SKM-1 (cell line): ENCODE data around the gene SNRK.

ENCODE experiments used
- DNase-seq: peaks from one replicate; lab custom pipeline; 2025; ENCODE audit not compliant: unreplicated experiment; lab: John Stamatoyannopoulos, UW

SNRK gene

GRCh38 chr3:43286115-43286840 lies at the start of gene SNRK:
TSS of gene SNRK (plus strand) at chr3:43286540. CDS start at chr3:43303204, 16,664 bp downstream.
- peak; percentile 59 for DNase-seq

- no peak for DNase-seq
Observed at GRCh38 chr3:43238801-43239200, 47.5 kb upstream of the SNRK start.

- DNase-seq: no peak
Observed at GRCh38 chr3:43239755-43240154, 46.6 kb upstream of the SNRK start.

- DNase-seq: no peak
Observed at GRCh38 chr3:43243590-43244587, 42.5 kb upstream of the SNRK start.

- DNase-seq: no peak
Observed at GRCh38 chr3:43244694-43245093, 41.6 kb upstream of the SNRK start.

GRCh38 chr3:43246976-43247375 lies 39.4 kb upstream of the SNRK start:
- no peak for DNase-seq

GRCh38 chr3:43247561-43248184 lies 38.7 kb upstream of the SNRK start:
- no peak for DNase-seq

GRCh38 chr3:43248185-43248583 lies 38.2 kb upstream of the SNRK start:
- DNase-seq: no peak

- DNase-seq: no peak
Observed at GRCh38 chr3:43248973-43249372, 37.4 kb upstream of the SNRK start.

- no peak for DNase-seq
Observed at GRCh38 chr3:43249405-43249804, 36.9 kb upstream of the SNRK start.

GRCh38 chr3:43253294-43253693 lies 33.0 kb upstream of the SNRK start:
- no peak for DNase-seq

- no peak for DNase-seq
Observed at GRCh38 chr3:43254125-43254524, 32.2 kb upstream of the SNRK start.

GRCh38 chr3:43255662-43256061 lies 30.7 kb upstream of the SNRK start:
- peak; percentile 19 for DNase-seq

GRCh38 chr3:43256714-43257461 lies 29.5 kb upstream of the SNRK start:
- DNase-seq: peak; percentile 86

- DNase-seq: no peak
Observed at GRCh38 chr3:43257850-43258249, 28.5 kb upstream of the SNRK start.

GRCh38 chr3:43259626-43260025 lies 26.7 kb upstream of the SNRK start:
- DNase-seq: no peak

- DNase-seq: no peak
Observed at GRCh38 chr3:43260412-43260811, 25.9 kb upstream of the SNRK start.

- no peak for DNase-seq
Observed at GRCh38 chr3:43262194-43262593, 24.1 kb upstream of the SNRK start.

- no peak for DNase-seq
Observed at GRCh38 chr3:43266451-43266850, 19.9 kb upstream of the SNRK start.

- no peak for DNase-seq
Observed at GRCh38 chr3:43266995-43267394, 19.3 kb upstream of the SNRK start.

- DNase-seq: no peak
Observed at GRCh38 chr3:43268636-43269035, 17.7 kb upstream of the SNRK start.
